ENCODE results near the gene SETBP1.

DNA sequence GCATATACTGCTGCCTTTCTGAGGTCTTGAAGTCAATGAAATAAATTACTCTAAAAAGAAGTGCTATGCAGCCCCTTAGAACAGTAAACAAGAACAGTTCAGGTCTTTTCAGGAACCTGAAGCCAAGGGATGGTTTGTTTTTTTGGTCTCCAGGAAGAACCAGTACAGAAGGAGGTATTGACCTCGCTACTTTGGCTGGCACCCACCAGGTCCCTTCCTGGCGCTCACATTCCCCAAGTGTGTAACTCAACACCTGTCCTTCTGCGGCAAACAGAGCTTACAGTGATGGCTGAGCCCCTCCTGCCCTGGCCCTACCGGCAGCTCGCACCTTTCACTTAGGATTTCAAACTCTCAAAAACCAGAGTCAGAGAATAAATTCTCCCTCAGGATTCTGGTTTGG is 51.9 kb downstream of the SETBP1 start:
- TF ChIP-seq CTCF (IDR thresholded peaks at IDR 0.05; ENCODE audit: low read depth, low read length, poor library complexity, severe bottlenecking) (no peak), EZH2phosphoT487 (IDR thresholded peaks at IDR 0.05; ENCODE audit: borderline replicate concordance, low read length) (no peak)
